ENCODE results near the gene GBX1.

DNA sequence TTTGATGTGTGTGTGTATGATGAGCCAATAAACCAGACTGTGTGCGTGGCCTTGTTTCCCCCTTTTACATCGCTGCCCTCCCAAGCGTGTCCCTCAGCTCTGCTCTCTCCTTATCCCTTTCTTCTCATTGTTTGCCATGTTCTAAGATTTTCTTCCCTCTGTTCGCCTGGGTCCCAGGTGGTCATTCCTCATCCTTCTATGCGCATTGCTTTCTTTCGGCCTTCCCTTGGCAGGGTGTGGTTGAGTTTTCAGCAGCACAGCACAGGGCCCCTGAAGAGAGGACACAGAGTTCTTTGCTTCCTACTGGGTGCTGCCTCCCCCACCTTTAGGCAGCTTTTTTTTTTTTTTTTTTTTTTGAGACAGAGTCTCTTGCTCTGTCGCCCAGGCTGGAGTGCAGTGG is 23.1 kb downstream of the GBX1 start:
- TF ChIP-seq, protein P1, sequence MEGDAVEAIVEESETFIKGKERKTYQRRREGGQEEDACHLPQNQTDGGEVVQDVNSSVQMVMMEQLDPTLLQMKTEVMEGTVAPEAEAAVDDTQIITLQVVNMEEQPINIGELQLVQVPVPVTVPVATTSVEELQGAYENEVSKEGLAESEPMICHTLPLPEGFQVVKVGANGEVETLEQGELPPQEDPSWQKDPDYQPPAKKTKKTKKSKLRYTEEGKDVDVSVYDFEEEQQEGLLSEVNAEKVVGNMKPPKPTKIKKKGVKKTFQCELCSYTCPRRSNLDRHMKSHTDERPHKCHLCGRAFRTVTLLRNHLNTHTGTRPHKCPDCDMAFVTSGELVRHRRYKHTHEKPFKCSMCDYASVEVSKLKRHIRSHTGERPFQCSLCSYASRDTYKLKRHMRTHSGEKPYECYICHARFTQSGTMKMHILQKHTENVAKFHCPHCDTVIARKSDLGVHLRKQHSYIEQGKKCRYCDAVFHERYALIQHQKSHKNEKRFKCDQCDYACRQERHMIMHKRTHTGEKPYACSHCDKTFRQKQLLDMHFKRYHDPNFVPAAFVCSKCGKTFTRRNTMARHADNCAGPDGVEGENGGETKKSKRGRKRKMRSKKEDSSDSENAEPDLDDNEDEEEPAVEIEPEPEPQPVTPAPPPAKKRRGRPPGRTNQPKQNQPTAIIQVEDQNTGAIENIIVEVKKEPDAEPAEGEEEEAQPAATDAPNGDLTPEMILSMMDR (IDR thresholded peaks at IDR 0.05; ENCODE audit: insufficient read depth, low read length, poor library complexity, severe bottlenecking) = no peak
- no peak for TF ChIP-seq EZH2phosphoT487 (conservative IDR thresholded peaks at IDR 0.05; ENCODE audit: low read length)

All from SU-DHL-6 (cell line).